WTC11 (cell line): ENCODE measurements around the gene IAH1.

Source experiments
- CREB1 ChIP-seq: sonication (generic); formaldehyde crosslinking; IDR thresholded peaks from 2 replicates; pipeline ENCODE4 v1.8.0; 2023; ENCODE audit warnings: mild to moderate bottlenecking, missing genetic modification reagents
- CTCF ChIP-seq: fragments of 200-600 bp; IDR thresholded peaks from 2 replicates; pipeline ENCODE4 v1.8.0; 2022; ENCODE audit warnings: antibody characterized with exemption
- EMX1 ChIP-seq: fragments of 250-450 bp; sonication (Bioruptor Pico); IDR thresholded peaks from 2 replicates; pipeline ENCODE4 v1.8.0; 2021; ENCODE audit warnings: mild to moderate bottlenecking
- ERG ChIP-seq: fragments of 250-450 bp; sonication (Bioruptor Pico); IDR thresholded peaks from 2 replicates; pipeline ENCODE4 v1.8.0; 2021; ENCODE audit warnings: mild to moderate bottlenecking
- GTF2I ChIP-seq: fragments of 250-450 bp; sonication (Bioruptor Pico); conservative IDR thresholded peaks from 2 replicates; pipeline ENCODE4 v1.4.0; 2021; ENCODE audit warnings: mild to moderate bottlenecking
- MAX ChIP-seq: sonication (generic); formaldehyde crosslinking; IDR thresholded peaks from 2 replicates; pipeline ENCODE4 v1.8.0; 2022; ENCODE audit warnings: mild to moderate bottlenecking, missing genetic modification reagents
- SMAD3 ChIP-seq: sonication (generic); formaldehyde crosslinking; IDR thresholded peaks from 2 replicates; pipeline ENCODE4 v1.8.0; 2022; ENCODE audit warnings: missing genetic modification reagents, mild to moderate bottlenecking, borderline replicate concordance
- ZNF121 ChIP-seq: sonication (generic); formaldehyde crosslinking; IDR thresholded peaks from 2 replicates; pipeline ENCODE4 v1.8.0; 2023; ENCODE audit warnings: missing genetic modification reagents

GRCh38 chr2:9518163-9518562 lies 43.8 kb downstream of the IAH1 start:
- no peak for TF ChIP-seq CTCF
- no peak for TF ChIP-seq CREB1 (CRISPR knock-in tag)
- no peak for TF ChIP-seq EMX1 (CRISPR knock-in tag)
- no peak for TF ChIP-seq GTF2I
- no peak for TF ChIP-seq ERG (CRISPR knock-in tag)
- TF ChIP-seq MAX (CRISPR knock-in tag) = no peak
- no peak for TF ChIP-seq ZNF121 (CRISPR knock-in tag)
- TF ChIP-seq SMAD3 (CRISPR knock-in tag) = no peak
